SK-N-SH treated with all-trans-retinoic acid at 6 μM for 48 hours (cell line): ENCODE data around the gene CREB3L2.

Experiments
- ATAC-seq: fragments of 200-7000 bp; cut with Tn5 transposase; 3 replicates; pipeline ENCODE4 v1.9.1; 2020; ENCODE audit warnings: mild to moderate bottlenecking, moderate library complexity
- ARNTL ChIP-seq: fragments of 450-650 bp; formaldehyde crosslinking; IDR thresholded peaks from 2 replicates; pipeline ENCODE4 v1.5.0; 2020; ENCODE audit warnings: low read depth, mild to moderate bottlenecking, moderate library complexity, borderline replicate concordance
- BACH2 ChIP-seq: fragments of 250-450 bp; sonication (Bioruptor Pico); IDR thresholded peaks from 2 replicates; pipeline ENCODE4 v1.9.0; 2021; ENCODE audit warnings: mild to moderate bottlenecking, borderline replicate concordance
- CREB5 ChIP-seq: fragments of 250-450 bp; sonication (Bioruptor Pico); IDR thresholded peaks from 2 replicates; pipeline ENCODE4 v1.5.1; 2020; ENCODE audit warnings: low read depth, mild to moderate bottlenecking, moderate library complexity
- CSDC2 ChIP-seq: fragments of 250-450 bp; sonication (Bioruptor Pico); IDR thresholded peaks from 2 replicates; pipeline ENCODE4 v1.5.0; 2020; ENCODE audit warnings: mild to moderate bottlenecking, moderate library complexity
- CSRNP3 ChIP-seq: fragments of 250-450 bp; sonication (Bioruptor Pico); IDR thresholded peaks from 2 replicates; pipeline ENCODE4 v1.5.1; 2021; ENCODE audit warnings: mild to moderate bottlenecking, moderate library complexity
- ESRRG ChIP-seq: fragments of 250-450 bp; sonication (Bioruptor Pico); IDR thresholded peaks from 2 replicates; pipeline ENCODE4 v1.6.1; 2021; ENCODE audit warnings: mild to moderate bottlenecking
- GLIS3 ChIP-seq: fragments of 250-450 bp; sonication (Bioruptor Pico); IDR thresholded peaks from 2 replicates; pipeline ENCODE4 v1.5.0; 2020; ENCODE audit warnings: mild to moderate bottlenecking, moderate library complexity
- ISL1 ChIP-seq: fragments of 250-450 bp; sonication (Bioruptor Pico); IDR thresholded peaks from 2 replicates; pipeline ENCODE4 v2.1.2; 2022; ENCODE audit warnings: mild to moderate bottlenecking, moderate library complexity
- PATZ1 ChIP-seq: fragments of 250-450 bp; sonication (Bioruptor Pico); IDR thresholded peaks from 2 replicates; pipeline ENCODE4 v1.8.0; 2020; ENCODE audit warnings: mild to moderate bottlenecking, moderate library complexity, borderline replicate concordance
- POU6F1 ChIP-seq: fragments of 250-450 bp; sonication (Bioruptor Pico); IDR thresholded peaks from 2 replicates; pipeline ENCODE4 v1.8.0; 2021; ENCODE audit warnings: low read depth, mild to moderate bottlenecking, moderate library complexity, borderline replicate concordance
- PPARA ChIP-seq: fragments of 250-450 bp; sonication (Bioruptor Pico); IDR thresholded peaks from 2 replicates; pipeline ENCODE4 v1.5.0; 2020; ENCODE audit warnings: mild to moderate bottlenecking, borderline replicate concordance
- TCF4 ChIP-seq: fragments of 250-450 bp; sonication (Bioruptor Pico); IDR thresholded peaks from 2 replicates; pipeline ENCODE4 v1.8.0; 2021; ENCODE audit warnings: mild to moderate bottlenecking, moderate library complexity, borderline replicate concordance
- TOX ChIP-seq: fragments of 250-450 bp; sonication (Bioruptor Pico); IDR thresholded peaks from 2 replicates; pipeline ENCODE4 v1.8.0; 2021; ENCODE audit warnings: mild to moderate bottlenecking, moderate library complexity, borderline replicate concordance
- TSHZ2 ChIP-seq: fragments of 250-450 bp; sonication (Bioruptor Pico); IDR thresholded peaks from 2 replicates; pipeline ENCODE4 v1.5.0; 2020; ENCODE audit warnings: mild to moderate bottlenecking, moderate library complexity
- ZC3H10 ChIP-seq: fragments of 250-450 bp; sonication (Bioruptor Pico); IDR thresholded peaks from 2 replicates; pipeline ENCODE4 v1.5.1; 2021; ENCODE audit warnings: mild to moderate bottlenecking, moderate library complexity
- ZFP30 ChIP-seq: fragments of 450-650 bp; formaldehyde crosslinking; IDR thresholded peaks from 2 replicates; pipeline ENCODE4 v1.5.0; 2022; ENCODE audit warnings: mild to moderate bottlenecking, moderate library complexity
- ZNF565 ChIP-seq: fragments of 450-650 bp; formaldehyde crosslinking; conservative IDR thresholded peaks from 2 replicates; pipeline ENCODE4 v1.5.0; 2020; ENCODE audit warnings: low read depth, mild to moderate bottlenecking, moderate library complexity
- ZNF70 ChIP-seq: fragments of 450-650 bp; formaldehyde crosslinking; IDR thresholded peaks from 2 replicates; pipeline ENCODE4 v1.5.0; 2020; ENCODE audit warnings: mild to moderate bottlenecking, moderate library complexity
- ZNF8 ChIP-seq: fragments of 450-650 bp; formaldehyde crosslinking; IDR thresholded peaks from 2 replicates; pipeline ENCODE4 v1.5.0; 2020; ENCODE audit warnings: mild to moderate bottlenecking, moderate library complexity

The CREB3L2 gene

GRCh38 chr7:138021889-138022288 lies 20.0 kb upstream of the CREB3L2 start:
- no peak for ATAC-seq
- TF ChIP-seq ZNF70 (CRISPR knock-in tag) (no peak), TCF4 (CRISPR knock-in tag) (no peak), PPARA (CRISPR knock-in tag) (no peak), CSDC2 (CRISPR knock-in tag) (no peak), GLIS3 (CRISPR knock-in tag) (no peak), BACH2 (CRISPR knock-in tag) (no peak), ISL1 (CRISPR knock-in tag) (no peak), TSHZ2 (no peak), CREB5 (CRISPR knock-in tag) (no peak), CSRNP3 (CRISPR knock-in tag) (no peak), ZFP30 (CRISPR knock-in tag) (no peak), PATZ1 (no peak), TOX (CRISPR knock-in tag) (no peak), ARNTL (no peak), ZNF565 (CRISPR knock-in tag) (no peak), POU6F1 (no peak), ZC3H10 (CRISPR knock-in tag) (no peak), ZNF8 (CRISPR knock-in tag) (no peak)

- no peak for TF ChIP-seq GLIS3 (CRISPR knock-in tag)
- TF ChIP-seq, all 23 proteins: peak for 0
- no peak for ATAC-seq
Observed at GRCh38 chr7:138017992-138018391, 16.1 kb upstream of the CREB3L2 start.

- no peak for ATAC-seq
- TF ChIP-seq PATZ1 (no peak), ESRRG (no peak), PPARA (CRISPR knock-in tag) (no peak), GLIS3 (CRISPR knock-in tag) (no peak)
Observed at GRCh38 chr7:138015096-138015495, 13.2 kb upstream of the CREB3L2 start.
